Hypothalamus (tissue), 51 donors: ENCODE results near the gene ROCK1.

ENCODE experiments used
- DNase-seq, 51 donors: peaks; one replicate each; lab custom pipeline; 2025; lab: John Stamatoyannopoulos, UW

ROCK1 gene

DNA sequence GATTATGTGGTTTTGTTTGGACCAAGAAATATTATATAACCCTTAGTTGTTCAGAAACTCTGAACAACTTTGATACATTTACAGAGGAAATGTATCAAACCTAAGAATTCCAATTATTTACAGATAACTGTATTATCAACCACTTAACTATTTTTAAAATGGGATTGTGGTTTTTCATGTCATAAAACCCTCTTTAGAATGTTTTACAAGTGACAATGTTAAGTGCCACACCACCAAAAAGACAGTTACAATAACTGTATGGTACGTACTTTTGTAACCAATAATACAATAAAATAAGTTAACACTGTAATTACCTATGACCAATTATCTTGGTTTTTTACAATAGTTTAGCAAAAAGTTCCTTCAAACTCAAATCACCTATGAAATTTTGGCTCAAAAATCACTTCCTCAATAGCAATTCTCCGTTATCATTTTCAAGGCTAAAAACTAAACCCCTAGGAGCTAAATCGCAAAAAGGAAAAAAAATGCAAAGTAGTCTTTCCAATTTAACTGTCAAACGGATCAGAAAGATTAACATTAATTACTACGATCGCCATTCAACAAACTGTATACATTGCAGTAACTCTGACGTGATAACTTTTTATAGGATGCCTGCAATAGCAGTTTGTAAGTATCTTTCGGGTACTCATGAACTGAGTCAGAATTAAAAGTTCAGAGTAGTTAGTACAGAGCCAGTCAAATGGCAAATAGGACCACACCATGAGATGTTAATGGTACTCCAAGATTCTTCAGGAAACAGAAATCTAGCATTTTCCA is 1.5 kb downstream of the ROCK1 start:
- no peak for DNase-seq

DNA sequence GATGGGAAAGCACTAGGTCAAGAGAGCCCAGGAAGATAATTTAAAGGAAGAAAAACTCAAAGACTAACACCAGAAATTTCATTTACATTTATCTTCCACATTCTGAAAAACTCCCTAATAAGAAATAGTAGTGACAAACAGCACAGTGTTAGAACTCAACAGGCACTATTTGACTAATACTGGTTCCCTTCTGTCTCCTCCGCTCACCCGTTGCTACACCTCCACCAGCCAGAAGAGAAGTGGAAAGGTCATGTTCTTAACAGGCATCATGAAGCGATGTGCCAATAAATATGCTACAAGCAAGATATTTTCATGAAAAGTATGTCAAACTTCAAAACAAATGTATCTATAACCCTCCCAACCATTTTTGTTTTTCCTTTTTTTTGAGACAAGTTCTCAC is 5.7 kb downstream of the ROCK1 start:
- no peak for DNase-seq

DNA sequence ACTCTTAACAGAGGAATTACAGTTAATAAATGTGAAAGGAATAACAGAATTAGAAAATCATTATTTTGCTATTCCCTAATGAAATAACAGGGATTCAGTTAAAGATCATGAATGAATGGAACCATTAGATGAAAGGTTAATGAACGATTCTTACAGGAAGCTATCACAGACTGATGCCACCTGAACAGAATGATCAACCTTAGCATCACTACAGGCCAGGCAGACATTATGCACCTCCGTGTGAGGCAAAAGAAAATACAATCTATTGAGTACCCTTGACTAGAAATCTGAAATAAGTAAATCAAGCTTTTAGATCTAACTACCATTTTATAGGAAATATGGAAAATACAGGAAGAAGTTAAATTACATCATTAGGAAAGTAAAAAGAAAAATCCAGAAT is 10.4 kb downstream of the ROCK1 start:
- no peak for DNase-seq

DNA sequence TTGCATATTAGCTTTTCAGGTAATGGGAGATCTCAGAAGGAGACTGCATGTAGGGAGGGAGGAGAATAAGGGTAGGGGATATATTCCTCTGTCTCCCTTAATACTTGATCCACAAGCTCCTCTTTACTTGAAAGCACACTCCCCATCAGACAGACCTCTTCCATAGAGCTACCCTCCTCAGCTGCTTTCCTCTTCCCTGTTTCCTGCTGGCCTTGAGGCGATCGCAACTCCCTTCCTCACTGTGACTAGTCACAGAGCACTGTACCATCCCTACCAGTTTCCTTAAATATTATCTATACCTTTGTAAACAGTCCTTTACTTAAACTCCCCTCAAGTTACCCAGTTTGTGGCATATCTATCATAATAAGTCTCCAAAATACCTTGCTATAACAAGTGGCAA is 10.9 kb downstream of the ROCK1 start:
- no peak for DNase-seq

DNA sequence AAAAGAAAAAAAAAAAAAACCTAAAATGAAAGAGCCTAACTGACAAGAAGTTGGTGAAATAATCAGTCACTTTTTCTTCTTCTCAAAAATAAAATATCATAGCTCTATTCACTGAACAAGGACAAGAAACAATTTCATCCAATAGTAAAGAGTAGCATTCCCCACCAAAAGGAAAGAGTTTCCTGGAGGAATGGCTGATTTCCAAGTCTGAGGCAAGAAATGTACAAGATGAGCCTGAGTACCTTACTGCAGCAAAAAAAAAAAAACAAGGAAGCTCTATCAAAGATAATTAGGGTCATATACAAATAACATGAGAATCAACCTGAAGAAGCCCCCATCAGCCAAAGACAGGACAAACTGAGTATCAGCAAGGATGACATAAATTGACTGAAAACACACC is 11.5 kb downstream of the ROCK1 start:
- DNase-seq: no peak

DNA sequence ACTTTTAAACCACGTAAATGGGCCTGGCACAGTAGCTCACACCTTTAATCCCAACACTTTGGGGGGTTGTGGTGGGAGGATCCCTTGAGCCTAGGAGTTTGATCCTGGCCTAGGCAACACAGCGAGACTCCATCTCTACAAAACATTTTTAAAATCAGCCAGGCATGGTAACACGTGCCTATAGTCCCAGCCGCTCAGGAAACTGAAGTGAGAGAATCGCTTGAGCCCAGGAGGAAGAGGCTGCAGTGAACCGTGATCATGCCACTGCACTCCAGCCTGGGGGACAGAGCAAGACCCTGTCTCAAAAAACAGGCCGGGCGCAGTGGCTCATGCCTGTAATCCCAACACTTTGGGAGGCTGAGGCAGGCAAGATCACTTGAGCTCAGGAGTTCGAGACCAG is 12.2 kb downstream of the ROCK1 start:
- DNase-seq: no peak

DNA sequence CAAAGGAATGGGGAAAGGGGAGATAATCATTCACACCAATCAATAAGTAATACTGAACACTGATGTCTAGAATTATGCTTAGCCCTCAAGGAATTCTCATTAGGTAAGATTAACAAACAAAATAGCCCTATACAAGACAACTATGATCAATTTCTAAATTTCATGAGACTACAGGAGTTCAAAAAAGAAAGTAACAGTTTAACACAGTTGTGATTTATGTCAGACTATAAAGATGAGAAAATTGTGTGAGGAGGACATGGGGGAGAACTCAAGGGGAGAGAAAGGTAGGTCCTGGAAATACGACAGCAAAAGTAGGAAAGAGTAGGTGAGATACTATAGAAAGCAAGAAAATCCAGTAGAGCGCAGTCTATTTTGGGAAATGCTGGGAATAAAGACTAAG is 14.9 kb downstream of the ROCK1 start:
- no peak for DNase-seq

DNA sequence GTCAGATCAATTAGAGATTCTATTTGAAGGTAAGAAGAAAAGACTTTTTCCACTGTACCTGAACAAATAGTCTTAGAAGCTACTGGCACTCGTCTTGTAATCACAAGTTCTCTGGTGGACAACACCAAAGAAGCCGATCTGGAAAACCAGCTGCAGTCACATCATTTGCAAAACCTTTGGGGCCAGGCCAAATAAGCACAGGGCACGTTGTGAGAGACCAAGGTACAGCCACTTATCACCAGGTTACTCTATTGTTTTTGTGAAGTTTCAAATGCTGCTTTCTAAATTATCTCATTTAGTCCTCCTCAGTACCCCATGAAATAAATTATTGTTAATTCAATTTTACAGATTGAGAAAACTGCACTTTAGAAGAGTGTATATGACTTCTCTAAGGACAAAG is 18.5 kb downstream of the ROCK1 start:
- DNase-seq: no peak

DNA sequence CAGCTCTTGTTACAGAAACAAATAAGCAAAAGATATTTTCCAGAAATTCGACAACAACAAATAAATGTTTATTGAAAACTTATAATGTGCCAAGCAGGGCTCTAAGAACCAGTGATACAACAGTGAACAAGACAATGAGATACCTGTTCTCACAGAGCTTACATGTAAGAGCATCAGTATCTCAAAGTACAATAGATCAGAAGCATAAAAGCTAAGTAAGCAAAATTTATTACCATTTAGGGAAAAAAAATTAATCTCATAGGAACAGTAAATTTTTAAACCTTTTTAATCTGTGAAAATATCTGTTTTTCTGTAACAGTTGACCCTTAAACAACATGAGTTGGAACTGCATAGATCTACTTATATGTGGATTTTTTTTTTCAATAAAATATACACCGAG is 20.9 kb downstream of the ROCK1 start:
- no peak for DNase-seq

DNA sequence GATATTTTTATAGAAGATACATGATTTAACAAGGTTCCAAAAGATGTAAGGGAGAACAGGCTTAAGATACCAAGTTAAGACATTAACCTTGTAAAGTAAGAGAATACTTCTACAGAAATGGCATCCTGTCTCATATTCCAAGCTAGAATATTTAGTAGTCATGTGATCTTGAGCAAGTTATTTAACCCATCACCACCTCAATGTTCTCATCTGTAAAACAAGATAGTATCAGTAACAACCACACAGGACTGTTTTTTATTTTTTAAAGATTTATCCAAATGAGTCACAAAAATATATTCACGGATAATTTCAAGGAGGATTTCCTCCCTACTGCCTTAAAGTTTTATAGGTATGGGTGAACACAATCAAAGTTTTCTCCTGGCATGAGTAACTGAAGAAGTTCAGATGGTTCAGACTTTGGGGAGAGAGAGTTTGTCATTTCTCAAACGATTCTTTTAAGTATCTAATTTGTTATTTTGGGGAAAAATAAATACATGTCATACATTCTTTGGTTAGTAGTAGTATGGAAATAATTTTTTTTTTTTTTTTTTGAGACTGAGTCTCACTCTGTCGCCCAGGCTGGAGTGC is 25.9 kb downstream of the ROCK1 start:
- no peak for DNase-seq

DNA sequence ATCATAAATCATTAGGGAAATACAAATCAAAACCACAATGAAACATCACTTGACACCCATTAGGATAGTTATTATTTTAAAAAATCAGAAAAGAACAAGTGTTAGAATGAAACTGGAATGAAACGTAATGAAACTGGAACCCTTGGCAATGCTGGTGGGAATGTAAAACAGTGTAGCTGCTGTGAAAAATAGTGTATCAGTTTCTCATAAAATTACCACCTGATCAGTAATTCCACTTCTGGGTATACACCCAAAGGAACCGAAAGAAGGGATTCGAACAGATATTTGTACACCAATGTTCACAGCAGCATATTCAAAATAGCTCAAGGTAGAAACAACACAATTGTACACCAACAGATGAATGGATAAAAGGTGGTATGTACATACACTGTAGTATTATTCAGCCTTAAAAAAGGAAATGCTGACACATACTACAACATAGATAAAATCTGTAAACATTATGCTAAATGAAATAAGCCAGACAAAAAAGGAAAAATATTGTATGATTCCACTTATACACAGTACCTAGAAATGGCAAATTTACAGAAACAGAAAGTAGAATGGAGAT is 27.0 kb downstream of the ROCK1 start:
- DNase-seq: no peak

DNA sequence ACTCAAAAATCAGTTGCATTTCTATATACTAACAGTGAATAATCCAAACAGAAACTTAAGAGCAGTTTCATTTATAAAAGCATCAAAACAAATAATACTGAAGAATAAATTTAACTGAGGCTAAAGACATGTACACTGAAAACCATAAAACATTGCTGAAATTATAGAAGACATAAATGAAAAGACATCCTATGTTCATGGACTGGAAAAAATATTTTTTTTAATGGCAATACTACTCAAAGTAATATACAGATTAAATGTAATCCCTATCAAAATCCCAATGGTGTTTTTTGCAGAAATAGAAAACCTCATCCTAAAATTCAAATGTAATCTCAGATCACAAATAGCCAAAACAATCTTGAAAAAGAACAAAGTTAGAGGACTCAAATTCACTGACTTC is 28.6 kb downstream of the ROCK1 start:
- DNase-seq: no peak

DNA sequence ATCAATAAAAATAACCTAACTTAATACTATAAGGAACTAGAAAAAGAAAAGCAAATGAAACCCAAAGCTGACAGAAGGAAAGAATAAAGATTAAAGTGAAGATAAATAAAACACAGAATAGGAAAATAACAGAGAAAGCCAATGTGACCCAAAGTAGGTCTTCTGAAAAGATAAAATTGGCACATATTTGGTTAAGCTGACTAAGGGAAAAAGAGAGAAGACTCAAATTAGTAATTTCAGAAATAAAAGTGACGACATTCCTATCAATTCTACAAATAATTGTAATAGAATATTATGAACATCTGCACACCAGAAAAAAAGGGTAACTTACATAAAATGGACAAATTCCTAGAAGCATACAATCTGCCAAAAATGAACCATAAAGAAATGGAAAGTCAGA is 30.2 kb downstream of the ROCK1 start:
- DNase-seq: no peak

DNA sequence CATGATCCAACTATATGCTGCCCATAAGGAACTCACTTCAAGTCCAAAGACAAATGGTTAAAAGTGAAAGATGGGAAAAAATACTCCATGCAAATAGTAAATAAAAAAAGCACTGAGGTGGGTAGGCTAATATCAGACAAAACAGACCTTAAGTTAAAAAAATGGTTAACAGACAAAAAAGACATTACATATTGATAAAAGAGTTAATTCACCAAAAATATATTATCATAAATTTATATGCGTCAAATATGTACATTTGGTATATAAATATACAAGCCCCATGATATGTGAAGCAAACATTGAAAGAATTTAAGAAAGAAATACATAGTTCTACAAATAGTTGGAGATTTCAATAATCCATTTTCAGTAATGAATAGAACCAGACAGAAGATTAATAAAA is 31.0 kb downstream of the ROCK1 start:
- no peak for DNase-seq

DNA sequence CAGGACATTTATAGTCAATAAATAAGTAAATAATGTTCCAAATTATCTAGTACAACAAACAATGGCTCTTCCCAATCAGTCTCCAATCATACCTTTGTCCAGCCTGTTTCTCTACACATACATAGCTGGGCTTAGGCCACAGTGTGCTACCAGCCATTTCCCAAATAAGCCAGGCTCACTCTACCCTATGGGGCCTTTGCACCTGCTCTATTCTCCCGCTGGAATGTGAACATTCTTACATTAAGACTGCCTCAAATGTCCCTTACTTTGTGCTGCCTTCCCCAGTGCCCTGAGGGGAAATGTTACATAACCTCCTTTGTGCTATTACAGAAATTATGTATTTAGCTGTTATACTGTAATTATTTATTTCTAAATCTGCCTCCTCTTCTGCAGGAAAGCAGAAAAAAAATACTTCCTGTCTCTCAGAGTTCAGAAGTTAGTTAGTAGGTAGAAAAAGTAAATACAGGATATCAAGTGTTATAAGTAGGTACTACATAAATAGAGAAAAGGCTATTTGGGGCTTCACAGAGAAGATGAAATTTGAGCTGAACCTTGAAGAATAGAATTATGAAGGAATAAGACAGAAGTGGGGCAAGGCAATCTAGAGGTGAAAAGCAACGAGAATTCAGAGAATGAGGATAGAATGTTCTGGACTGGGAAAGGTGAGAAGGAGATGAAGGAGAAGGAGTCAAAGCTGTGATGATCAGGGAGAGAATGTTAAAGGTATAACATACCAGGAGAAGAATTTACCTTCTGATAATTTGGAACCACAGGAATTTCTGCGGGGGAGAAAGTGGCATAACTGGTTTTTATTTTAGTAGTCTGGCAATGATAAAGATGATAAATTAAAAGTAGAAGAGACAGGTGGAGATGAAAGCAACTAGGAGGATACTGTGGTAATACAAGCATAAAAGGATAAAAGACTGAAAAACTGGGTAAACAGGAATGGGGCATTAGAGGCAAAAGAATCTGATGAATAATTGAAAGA is 37.0 kb downstream of the ROCK1 start:
- no peak for DNase-seq

DNA sequence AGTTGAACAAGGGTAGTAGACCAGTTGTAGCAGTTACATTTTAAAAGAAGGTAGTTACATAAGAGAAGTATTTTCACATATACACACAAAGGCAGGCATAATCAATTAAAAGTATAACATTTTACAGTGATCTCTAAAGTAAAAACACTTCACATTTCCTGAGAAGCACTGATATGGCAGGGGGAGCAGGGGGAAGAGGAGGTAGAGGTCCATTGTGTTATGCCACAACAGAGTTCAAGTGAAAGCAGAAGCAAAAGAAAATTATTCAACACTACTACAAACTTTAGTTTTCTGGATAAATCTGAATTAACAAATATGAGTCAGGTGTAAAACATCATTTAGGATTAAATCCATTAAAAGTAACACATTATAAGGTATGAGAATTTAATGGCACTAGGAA is 38.4 kb downstream of the ROCK1 start:
- no peak for DNase-seq

DNA sequence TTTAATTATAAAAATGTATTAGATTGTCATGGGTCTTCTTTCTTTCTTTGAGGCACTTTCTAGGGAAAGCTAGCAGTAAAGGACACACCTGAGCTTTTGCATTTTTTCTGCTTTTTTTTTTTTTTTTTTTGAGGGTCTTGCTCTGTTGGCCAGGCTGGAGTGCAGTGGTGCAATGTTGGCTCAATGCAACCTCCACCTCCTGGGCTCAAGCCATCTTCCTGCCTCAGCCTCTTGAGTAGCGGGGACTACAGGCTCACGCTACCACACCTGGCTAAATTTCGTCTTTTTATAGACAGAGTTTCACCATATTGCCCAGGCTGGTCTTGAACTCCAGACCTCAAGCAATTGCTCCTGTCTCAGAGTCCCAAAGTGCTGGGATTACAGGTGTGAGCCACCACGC is 40.5 kb downstream of the ROCK1 start:
- DNase-seq: no peak

DNA sequence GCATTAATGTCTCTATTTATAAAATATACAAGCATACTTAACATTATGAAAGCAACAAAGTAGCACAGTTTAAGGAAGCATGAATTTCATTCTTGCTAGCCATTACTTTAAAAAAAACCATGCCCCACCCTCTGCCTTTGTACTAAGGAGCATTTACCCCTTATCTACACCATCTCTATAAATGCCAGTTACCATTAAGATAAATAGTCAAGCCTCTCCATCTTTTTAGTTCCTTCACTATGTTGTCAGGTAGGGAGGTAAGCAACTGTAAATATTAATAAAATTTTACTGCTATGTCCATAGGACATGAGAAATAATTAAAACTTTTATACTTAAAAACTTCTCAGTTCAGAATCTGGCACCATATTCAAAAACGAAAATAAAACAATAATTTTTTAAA is 42.1 kb downstream of the ROCK1 start:
- no peak for DNase-seq

DNA sequence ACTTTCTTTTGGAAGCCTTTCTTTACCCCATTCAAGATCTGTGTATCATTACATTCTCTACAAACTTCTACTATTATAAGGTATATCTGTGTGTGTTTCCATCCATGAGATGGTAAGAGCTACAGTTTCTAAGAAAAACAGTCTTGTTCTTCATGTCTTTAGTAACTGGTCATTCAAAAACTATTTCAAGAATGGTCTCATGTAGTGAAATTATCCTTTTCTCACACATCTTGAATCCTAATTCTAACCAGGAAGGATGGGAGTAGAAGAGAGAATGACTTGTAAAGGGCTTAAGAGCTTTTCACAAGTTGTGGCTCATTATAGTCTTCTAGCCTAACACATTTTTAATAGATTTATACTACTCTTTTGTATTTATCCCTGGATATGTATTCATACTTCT is 47.3 kb downstream of the ROCK1 start:
- DNase-seq: no peak

DNA sequence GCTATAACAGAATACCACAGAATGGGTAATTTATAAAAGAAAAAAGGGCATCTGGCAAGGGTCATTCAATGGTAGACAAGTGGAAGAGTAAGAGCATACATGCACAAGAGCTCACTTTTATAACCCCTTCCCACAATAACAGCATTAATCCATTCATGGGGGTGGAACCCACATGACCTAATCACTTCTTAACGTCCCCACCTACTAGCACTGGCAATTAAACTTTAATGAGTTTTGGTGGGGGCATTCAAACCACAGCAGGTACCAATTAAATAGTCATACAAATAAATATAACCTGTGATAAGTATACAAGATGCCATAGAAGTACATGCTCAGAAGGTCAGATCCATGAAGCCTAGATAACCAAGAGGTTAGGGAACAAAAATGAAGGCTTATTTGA is 48.6 kb downstream of the ROCK1 start:
- no peak for DNase-seq

DNA sequence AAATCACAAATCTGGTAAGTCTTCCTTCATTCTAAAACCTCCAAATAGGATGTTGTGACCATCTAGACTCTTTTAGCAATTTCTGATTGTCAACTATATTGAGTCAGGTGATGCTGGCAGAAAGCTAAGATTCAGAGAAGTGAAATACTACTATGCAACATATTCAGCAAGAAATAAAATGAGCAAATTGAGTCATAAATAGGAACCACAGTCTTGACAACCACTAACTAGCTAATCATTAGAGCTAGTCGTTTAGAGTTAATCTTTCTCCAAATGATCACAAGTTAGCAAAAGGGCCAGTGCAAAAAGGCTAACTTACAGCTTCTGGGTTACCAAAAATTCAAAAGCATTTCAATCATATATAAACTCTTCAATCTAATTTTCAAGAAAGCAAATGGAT is 54.5 kb downstream of the ROCK1 start:
- no peak for DNase-seq
